SK-N-MC (cell line): ENCODE data around the gene DUSP12.

Source experiments
- EZH2 ChIP-seq: fragments of 200-600 bp; sonication (generic); IDR thresholded peaks from one replicate; pipeline ENCODE4 v1.6.1; 2017; ENCODE audit warnings: antibody characterized with exemption
- FOXP2 ChIP-seq: optimal IDR thresholded peaks from 2 replicates; pipeline ENCODE3; 2011; ENCODE audit warnings: mild to moderate bottlenecking, moderate library complexity; ENCODE audit not compliant: insufficient read depth; ENCODE audit errors: extremely low read length, control extremely low read depth
- POLR2AphosphoS5 ChIP-seq: IDR thresholded peaks from 2 replicates; pipeline ENCODE4 v1.6.1; 2012; ENCODE audit warnings: mild to moderate bottlenecking, low read depth, low read length, borderline replicate concordance

DNA sequence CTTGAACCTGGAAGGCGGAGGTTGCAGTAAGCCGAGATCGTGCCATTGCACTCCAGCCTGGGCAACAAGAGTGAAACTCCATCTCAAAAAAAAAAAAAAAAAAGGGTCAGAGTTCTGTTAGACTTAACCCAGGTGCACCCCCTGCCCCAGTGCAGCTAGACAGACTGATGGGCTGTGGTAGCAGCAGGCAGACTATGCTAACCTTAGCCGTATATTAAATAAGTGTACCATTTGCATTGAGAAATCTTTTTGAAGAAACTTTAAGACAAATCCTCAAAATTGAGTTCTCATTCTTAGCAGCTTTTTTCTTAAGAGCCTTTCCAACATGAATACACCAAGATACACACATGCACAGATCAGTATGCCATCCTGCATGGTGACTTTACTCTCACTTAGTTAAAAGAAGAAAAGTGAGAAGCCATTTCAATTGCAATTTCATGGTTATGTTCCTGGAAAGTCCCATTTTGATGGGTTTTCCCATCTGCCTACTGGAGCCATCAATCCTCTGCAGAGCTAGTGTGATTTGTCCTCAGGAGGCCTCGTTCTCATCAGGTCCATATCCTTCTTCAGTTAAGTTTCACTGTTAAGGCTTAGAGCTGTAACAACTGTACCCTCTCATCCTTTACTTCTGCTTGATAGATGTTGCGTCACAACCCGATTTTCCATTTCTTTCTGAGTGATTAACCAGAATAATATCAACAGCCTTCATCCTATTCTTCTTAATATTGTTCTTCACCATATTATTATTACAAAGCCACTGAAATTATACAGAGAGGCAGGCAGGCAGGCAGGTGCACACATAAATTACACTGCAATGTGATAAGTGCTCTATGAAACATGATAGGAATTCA, 21.0 kb upstream of the DUSP12 start:
- TF ChIP-seq POLR2AphosphoS5 (no peak), FOXP2 (no peak), EZH2 (no peak)
